Activated B cell treated with CpG ODN at 0.5 μM for 24 hours (primary cell): Measurements from ENCODE around the gene FAM3A. TPM values are rescaled to one million over a fixed set of nuclear protein-coding genes. Genes with fewer than 3 reads are reported as not detected.

Experiments
- ATAC-seq: fragments of 200-7000 bp; cut with Tn5 transposase; one replicate; pipeline ENCODE4 v1.10.0; 2021; ENCODE audit warnings: low read depth, mild to moderate bottlenecking, moderate library complexity
- CTCF ChIA-PET: fragments of 350-600 bp; sonication (Branson Sonifier 250); formaldehyde crosslinking; loops from one replicate; lab custom pipeline; 2021; ENCODE audit warnings: antibody characterized with exemption; lab: Charles Lee
- POLR2A ChIA-PET: fragments of 350-600 bp; sonication (Branson Sonifier 250); formaldehyde crosslinking; loops from one replicate; lab custom pipeline; 2021; ENCODE audit warnings: antibody characterized with exemption; lab: Charles Lee
- DNase-seq: peaks from one replicate; pipeline ENCODE4 v3.0.0; 2022
- H3K27ac Mint-ChIP-seq: one replicate; pipeline ENCODE4 v1.8.0; 2020; ENCODE audit warnings: mixed read lengths
- H3K27me3 Mint-ChIP-seq: one replicate; pipeline ENCODE4 v1.8.0; 2021; ENCODE audit warnings: mixed read lengths
- H3K36me3 Mint-ChIP-seq: one replicate; pipeline ENCODE4 v1.8.0; 2021; ENCODE audit warnings: low read depth, mixed read lengths
- H3K4me1 Mint-ChIP-seq: one replicate; pipeline ENCODE4 v1.8.0; 2021; ENCODE audit warnings: mixed read lengths
- H3K4me3 Mint-ChIP-seq: one replicate; pipeline ENCODE4 v1.8.0; 2020; ENCODE audit warnings: mild to moderate bottlenecking, mixed read lengths
- H3K9me3 Mint-ChIP-seq: one replicate; pipeline ENCODE4 v1.8.0; 2020; ENCODE audit warnings: mixed read lengths
- CTCF ChIP-seq: fragments of 200-600 bp; IDR thresholded peaks from one replicate; pipeline ENCODE4 v1.8.0; 2022; ENCODE audit warnings: antibody characterized with exemption, mild to moderate bottlenecking
- intact Hi-C: fragments of 100-400 bp; cut with micrococcal nuclease; formaldehyde crosslinking; loops from one replicate; pipeline ENCODE4 v1.15.1; 2024
- total RNA-seq: library from RNA; stranded (reverse); gene quantifications from 2 replicates; pipeline ENCODE4 v1.2.3, GENCODE V29; 2022

FAM3A gene
- total RNA-seq, 1 donor from 2014 or later = 36.1 TPM

GRCh38 chrX:154548028-154548316, 31.9 kb upstream of the FAM3A start:
- Mint-ChIP-seq H3K27me3 (no peaks in the 10 kb centered on the region), H3K4me3 (peak overlapping the region; percentile 86), H3K4me1 (peaks cover 40% of the 10 kb centered on the region), H3K9me3 (no peaks in the 10 kb centered on the region), H3K36me3 (peaks cover 28% of the 10 kb centered on the region), H3K27ac (peak overlapping the region; percentile 95)
- no peak for ATAC-seq
- no peak for TF ChIP-seq CTCF
- ChIA-PET CTCF (no interaction called here), POLR2A (interaction anchor here (0.7 to 2.0 kb wide), 13 partner anchors 57 to 624 kb away, joined by 3 to 13 read pairs (median 4); partner anchors contain the start of genes DKC1, FAM50A, RPL10 and SLC10A3)
- DNase-seq = no peak
- intact Hi-C loops = no loop called here

- ChIA-PET CTCF (no interaction called here), POLR2A (interaction anchor here (0.7 to 2.0 kb wide), 15 partner anchors 20 to 623 kb away, joined by 3 to 13 read pairs (median 4); partner anchors contain the start of genes DKC1, FAM50A, RPL10 and SLC10A3)
- peaks cover 45% of the 10 kb centered on the region for H3K4me1 Mint-ChIP-seq
- no peak for TF ChIP-seq CTCF
- H3K27me3 Mint-ChIP-seq = no peaks in the 10 kb centered on the region
- H3K4me3 Mint-ChIP-seq = peak within 1 kb of the TSS; percentile 86
- H3K36me3 Mint-ChIP-seq = peaks cover 26% of the 10 kb centered on the region
- peak within 1 kb of the TSS; percentile 95 for H3K27ac Mint-ChIP-seq
- no peaks in the 10 kb centered on the region for H3K9me3 Mint-ChIP-seq
- intact Hi-C loops = loop anchor here (1.0 kb wide), 3 partner anchors 31 to 215 kb away; partner anchors contain the start of genes DKC1 and FAM3A
- DNase-seq (peak; percentile 86), ATAC-seq (peak; percentile 81)
These were observed 31.4 kb upstream of the FAM3A start, which contains the start of gene IKBKG for GRCh38 chrX:154547245-154548027. TSS of gene IKBKG (plus strand) at chrX:154547620. CDS start at chrX:154552003, 4,383 bp downstream.

DNA sequence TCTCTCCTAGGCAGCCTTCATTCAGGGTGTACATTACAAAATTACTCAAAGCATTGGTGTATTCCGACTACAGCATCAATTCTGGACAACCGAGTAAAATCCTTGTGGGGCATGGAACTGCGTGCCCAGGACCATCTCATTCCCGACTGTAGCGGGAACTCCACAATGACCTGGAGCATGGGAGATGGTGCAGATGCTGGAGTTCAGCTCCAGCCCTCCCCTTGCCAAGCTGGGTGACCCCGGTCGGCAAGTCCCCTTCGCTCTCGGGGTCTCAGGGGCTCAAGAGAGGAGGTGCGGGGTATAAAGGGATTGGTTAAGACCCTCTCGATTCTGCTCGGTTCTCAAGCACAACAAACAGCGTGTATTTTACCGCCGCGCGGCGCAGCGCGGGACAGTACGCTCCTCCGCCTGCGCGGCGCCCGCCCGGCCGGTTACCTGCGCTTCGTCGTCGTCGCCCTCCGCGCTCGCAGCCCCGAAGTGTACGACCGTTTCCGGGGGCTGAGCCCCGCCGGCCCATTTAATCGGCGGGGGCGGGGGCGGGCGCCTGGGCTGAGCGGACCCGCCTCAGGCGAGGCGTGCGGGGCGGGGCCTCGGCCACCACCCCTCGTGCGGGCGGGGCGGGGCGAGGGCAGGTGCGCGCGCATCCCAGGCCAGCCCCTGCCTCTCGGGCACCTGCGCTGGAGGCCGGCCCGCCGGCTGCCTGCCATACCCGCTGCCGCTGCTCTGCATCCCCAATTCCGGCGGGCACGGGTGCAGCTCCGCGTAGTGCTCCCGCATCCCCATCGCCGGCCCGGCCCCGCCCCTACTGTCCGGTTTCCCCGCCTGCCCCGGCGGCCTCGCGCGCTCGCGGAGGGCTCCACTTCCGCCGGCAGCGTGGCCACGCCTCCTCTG, 30.6 kb upstream of the FAM3A start, which contains the start of gene G6PD:
G6PD (minus strand) TSS at position 493 of the 891 bp plus-strand sequence. CDS start 691 bp downstream, outside the sequence.
- DNase-seq (peak; percentile 83), ATAC-seq (peak; percentile 68)
- Mint-ChIP-seq H3K36me3 (peaks cover 21% of the 10 kb centered on the region), H3K27me3 (no peaks in the 10 kb centered on the region), H3K27ac (peak within 1 kb of the TSS; percentile 95), H3K4me1 (peaks cover 52% of the 10 kb centered on the region), H3K4me3 (peak within 1 kb of the TSS; percentile 86), H3K9me3 (no peaks in the 10 kb centered on the region)
- POLR2A ChIA-PET = interaction anchor here (0.7 to 2.0 kb wide), 12 partner anchors 135 to 752 kb away, joined by 3 to 13 read pairs (median 4); partner anchors contain the start of genes DKC1, IDH3G, RPL10 and SSR4
- CTCF ChIA-PET = no interaction called here
- intact Hi-C loops = loop anchor here (1.0 kb wide), 3 partner anchors 30 to 216 kb away; partner anchors contain the start of genes DKC1 and FAM3A
- TF ChIP-seq CTCF = no peak

DNA sequence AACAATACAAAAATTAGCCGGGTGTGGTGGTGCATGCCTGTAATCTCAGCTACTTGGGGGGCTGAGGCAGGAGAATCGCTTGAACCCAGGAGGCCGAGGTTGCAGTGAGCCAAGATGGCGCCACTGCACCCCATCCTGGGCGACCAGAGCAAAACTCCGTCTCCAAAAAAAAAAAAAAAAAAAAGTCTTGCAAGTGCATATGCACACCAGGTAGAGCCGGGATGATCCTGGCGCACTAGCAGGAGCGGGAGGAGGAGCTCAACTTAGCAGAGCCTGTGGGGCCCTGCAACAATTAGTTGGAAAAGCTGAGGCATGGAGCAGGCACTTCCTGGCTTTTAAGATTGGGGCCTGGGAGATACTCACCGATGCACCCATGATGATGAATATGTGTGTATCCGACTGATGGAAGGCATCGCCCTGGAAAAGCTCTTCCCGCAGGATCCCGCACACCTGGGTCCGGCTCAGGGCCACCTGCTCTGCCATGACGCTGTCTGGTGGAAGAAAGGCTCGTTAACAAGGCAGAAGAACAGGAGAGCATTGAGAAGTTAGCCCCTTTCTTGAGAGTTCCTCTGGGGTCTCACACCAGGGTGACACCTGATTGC, 29.7 kb upstream of the FAM3A start:
- ChIA-PET CTCF (no interaction called here), POLR2A (interaction anchor here (0.6 to 1.1 kb wide), 4 partner anchors 149 to 751 kb away, joined by 3 to 14 read pairs (median 8); partner anchors contain the start of genes IDH3G and SSR4)
- H3K27ac Mint-ChIP-seq = no peak overlapping the region
- intact Hi-C loops = no loop called here
- DNase-seq = no peak
- H3K27me3 Mint-ChIP-seq = no peaks in the 10 kb centered on the region
- TF ChIP-seq CTCF = no peak
- H3K36me3 Mint-ChIP-seq = peaks cover 20% of the 10 kb centered on the region
- ATAC-seq = no peak
- H3K4me3 Mint-ChIP-seq = peak overlapping the region; percentile 78
- no peaks in the 10 kb centered on the region for H3K9me3 Mint-ChIP-seq
- H3K4me1 Mint-ChIP-seq = peaks cover 54% of the 10 kb centered on the region
